GM12878 (cell line): Measurements from ENCODE around the gene NIPAL3. TPM values are rescaled to one million over a fixed set of nuclear protein-coding genes. Genes with fewer than 3 reads are reported as not detected.

Source experiments
- ATAC-seq: fragments of 200-7000 bp; cut with Tn5 transposase; 3 replicates; pipeline ENCODE4 v1.9.1; 2020; ENCODE audit warnings: mild to moderate bottlenecking, moderate library complexity
- BruUV-seq: library from RNA; stranded (reverse); fragments of 400-500 nt; replicated peaks from 2 replicates; lab custom pipeline; 2021; lab: Mats Ljungman, UMichigan
- CTCF ChIA-PET: fragments of 300-600 bp; sonication (Branson Sonifier 250); formaldehyde crosslinking; extraction: SDS; loops from one replicate; lab custom pipeline; 2021; ENCODE audit warnings: inconsistent platforms; lab: Yijun Ruan, JAX
- POLR2A ChIA-PET: fragments of 350-600 bp; formaldehyde crosslinking; extraction: SDS; loops from one replicate; lab custom pipeline; 2021; ENCODE audit warnings: inconsistent platforms; lab: Charles Lee
- RAD21 ChIA-PET: fragments of 300-600 bp; sonication (Branson Sonifier 250); formaldehyde crosslinking; loops from one replicate; lab custom pipeline; 2023; ENCODE audit warnings: antibody characterized with exemption; ENCODE audit not compliant: unreplicated experiment; lab: Charles Lee
- SMC1A ChIA-PET: fragments of 300-600 bp; sonication (Branson Sonifier 250); formaldehyde crosslinking; loops from one replicate; lab custom pipeline; 2023; ENCODE audit not compliant: unreplicated experiment, uncharacterized antibody; lab: Charles Lee
- DNase-seq: peaks from one replicate; pipeline ENCODE4 v3.0.0-alpha.2; 2011; ENCODE audit warnings: low read depth, low spot score
- FAIRE-seq: peaks from 3 replicates; lab custom pipeline; 2011; peaks lifted over from hg19 to GRCh38; lab: Jason Lieb, UNC
- H2AFZ ChIP-seq: 2 replicates; pipeline ENCODE4 v1.6.0; 2011; ENCODE audit warnings: low read depth, low read length, control low read depth; ENCODE audit not compliant: control insufficient read depth
- H3K27ac ChIP-seq: 2 replicates; pipeline ENCODE4 v1.5.1; 2011; ENCODE audit warnings: control low read depth; ENCODE audit not compliant: control insufficient read depth, insufficient read depth
- H3K27me3 ChIP-seq, 2 experiments: replicated peaks in 1 of 2; 2 replicates each; pipeline versions ENCODE4 v1.6.0 to v1.6.1; 2011; ENCODE audit warnings: low read length in 1 of 2; ENCODE audit not compliant: control insufficient read depth in 2 of 2, insufficient read depth in 2 of 2
- H3K36me3 ChIP-seq, 2 experiments: 2 replicates each; pipeline ENCODE4 v1.5.1; 2011; ENCODE audit warnings: low read length in 1 of 2; ENCODE audit not compliant: control insufficient read depth in 2 of 2, insufficient read depth in 2 of 2
- H3K4me1 ChIP-seq: 2 replicates; pipeline ENCODE4 v1.6.1; 2011; ENCODE audit warnings: mild to moderate bottlenecking, low read length, moderate library complexity, mixed read lengths; ENCODE audit not compliant: control insufficient read depth, insufficient read depth
- H3K4me2 ChIP-seq: 2 replicates; pipeline ENCODE4 v1.6.0; 2011; ENCODE audit warnings: control low read depth; ENCODE audit not compliant: control insufficient read depth, insufficient read depth
- H3K4me3 ChIP-seq: fragments of 200-600 bp; sonication (generic); 2 replicates; pipeline ENCODE4 v1.5.1; 2016
- H3K79me2 ChIP-seq: 2 replicates; pipeline ENCODE4 v1.6.0; 2011; ENCODE audit warnings: low read length; ENCODE audit not compliant: control insufficient read depth, insufficient read depth
- H3K9ac ChIP-seq: 2 replicates; pipeline ENCODE4 v1.8.0; 2011; ENCODE audit warnings: low read length, control low read depth, mixed read lengths; ENCODE audit not compliant: control insufficient read depth, insufficient read depth
- H3K9me3 ChIP-seq: replicated peaks from 3 replicates; pipeline ENCODE4 v1.5.1; 2011; ENCODE audit warnings: mild to moderate bottlenecking, low read length; ENCODE audit not compliant: control insufficient read depth, insufficient read depth
- H4K20me1 ChIP-seq: 2 replicates; pipeline ENCODE4 v1.6.0; 2011; ENCODE audit not compliant: control insufficient read depth, insufficient read depth
- ATF3 ChIP-seq: IDR thresholded peaks from 2 replicates; pipeline ENCODE4 v1.6.1; 2011; ENCODE audit warnings: low read depth, mild to moderate bottlenecking, low read length, moderate library complexity, borderline replicate concordance; ENCODE audit errors: extremely low read depth
- EP300 ChIP-seq, 2 experiments: fragments of 150-350 bp in 1 of 2; IDR thresholded peaks; 2 replicates each; pipeline ENCODE4 v1.6.1; 2011 to 2012; ENCODE audit warnings: low read depth in 2 of 2, low read length in 2 of 2, borderline replicate concordance in 1 of 2, improper control_type of control experiment in 1 of 2, inconsistent platforms in 1 of 2; ENCODE audit not compliant: control insufficient read depth in 1 of 2
- GABPA ChIP-seq: IDR thresholded peaks from 2 replicates; pipeline ENCODE4 v1.6.1; 2014; ENCODE audit warnings: antibody characterized with exemption, low read depth, mild to moderate bottlenecking, inconsistent platforms
- HDAC2 ChIP-seq: fragments of 200-600 bp; sonication (generic); IDR thresholded peaks from 2 replicates; pipeline ENCODE4 v1.6.1; 2017
- IKZF1 ChIP-seq: fragments of 450-650 bp; conservative IDR thresholded peaks from 2 replicates; pipeline ENCODE4 v1.6.1; 2017; ENCODE audit warnings: antibody characterized with exemption, mild to moderate bottlenecking
- MEF2A ChIP-seq: IDR thresholded peaks from 2 replicates; pipeline ENCODE4 v1.6.1; 2011; ENCODE audit warnings: low read depth, mild to moderate bottlenecking, low read length, moderate library complexity; ENCODE audit not compliant: insufficient read depth
- NFIC ChIP-seq: IDR thresholded peaks from 2 replicates; pipeline ENCODE4 v1.6.1; 2012; ENCODE audit warnings: low read depth, mild to moderate bottlenecking, inconsistent platforms, low read length, moderate library complexity
- NFYA ChIP-seq: IDR thresholded peaks from 2 replicates; pipeline ENCODE4 v1.6.1; 2011; ENCODE audit warnings: low read depth, mild to moderate bottlenecking, low read length, improper control_type of control experiment, borderline replicate concordance
- SIN3A ChIP-seq: IDR thresholded peaks from 2 replicates; pipeline ENCODE4 v1.6.1; 2012; ENCODE audit warnings: low read depth, low read length, improper control_type of control experiment
- SMAD1 ChIP-seq: fragments of 450-650 bp; IDR thresholded peaks from 2 replicates; pipeline ENCODE4 v1.6.1; 2018; ENCODE audit warnings: mild to moderate bottlenecking, low read depth; ENCODE audit not compliant: partially characterized antibody
- SMARCA5 ChIP-seq: fragments of 450-650 bp; IDR thresholded peaks from 2 replicates; pipeline ENCODE4 v1.6.1; 2017; ENCODE audit warnings: mild to moderate bottlenecking
- SPI1 ChIP-seq: IDR thresholded peaks from 2 replicates; pipeline ENCODE4 v1.6.1; 2011; ENCODE audit warnings: low read depth, mild to moderate bottlenecking, low read length, moderate library complexity, borderline replicate concordance; ENCODE audit not compliant: insufficient read depth
- ZBTB40 ChIP-seq: fragments of 450-650 bp; IDR thresholded peaks from 2 replicates; pipeline ENCODE4 v1.6.1; 2016; ENCODE audit warnings: mild to moderate bottlenecking, moderate library complexity, borderline replicate concordance
- ZNF384 ChIP-seq: IDR thresholded peaks from 2 replicates; pipeline ENCODE4 v1.6.1; 2012; ENCODE audit warnings: low read depth, mild to moderate bottlenecking, low read length, improper control_type of control experiment, borderline replicate concordance
- WGBS: methylation state at CpG from one replicate; pipeline ENCODE4 v1.1.6; 2016; ENCODE audit warnings: low lambda C conversion rate; ENCODE audit not compliant: insufficient replicate concordance, insufficient coverage; ENCODE audit errors: missing lambda C conversion rate; 5-methylcytosine and 5-hydroxymethylcytosine counted together
- in situ Hi-C: fragments of 300-500 bp; cut with MboI; formaldehyde crosslinking; loops from 9 replicates; pipeline ENCODE4 v1.14.3; 2018; ENCODE audit warnings: mixed read lengths
- intact Hi-C: fragments of 100-400 bp; cut with micrococcal nuclease; formaldehyde crosslinking; loops from one replicate; pipeline ENCODE4 v1.14.2; 2022; ENCODE audit not compliant: unreplicated experiment
- polyA plus RNA-seq, 11 experiments: library from polyadenylated mRNA; depleted of rRNA in 4 of 11; unstranded in 6 of 11; stranded (reverse) in 5 of 11; fragments of >200 nt; fragmentation: Nextera tagmentation in 4 of 11; fragmentation: Illumina TruSeq in 1 of 11; extraction: Ambion mirVana in 4 of 11; extraction: Trizol in 1 of 11; gene quantifications; 1 replicate in 1 of 11; 2 replicates in 10 of 11; pipeline versions ENCODE4 v1.2.1 to v1.2.3, GENCODE V29; 2011 to 2016; ENCODE audit warnings: inconsistent platforms in 2 of 11, missing spikeins in 2 of 11, low read depth in 1 of 11
- total RNA-seq, 4 experiments: library from RNA; depleted of rRNA in 3 of 4; stranded (reverse); fragments of >200 nt in 3 of 4; fragmentation: Illumina TruSeq in 1 of 4; extraction: Trizol in 1 of 4; gene quantifications; 2 replicates each; pipeline versions ENCODE4 v1.2.1 to v1.2.3, GENCODE V29; 2013 to 2021

The NIPAL3 gene
- total and polyA plus RNA-seq, 10 of the 15 experiments (the other 5 are each of a cell fraction or from before 2014, with no cell fraction given), result 2.1 to 9.4 (median 4.2) TPM

- WGBS, result 67% methylated on average over 5 of the region's 5 CpGs
- POLR2A ChIA-PET, result interaction anchor here (0.6 kb wide), 1 partner anchor 215 kb away, joined by 4 read pairs; no protein-coding TSS in a partner anchor
- no peak for FAIRE-seq
These were observed 91.8 kb downstream of the NIPAL3 start for GRCh38 chr1:24507405-24507804.

GRCh38 chr1:24508911-24509310 lies 93.3 kb downstream of the NIPAL3 start:
- ChIA-PET POLR2A (no interaction called here), RAD21 (no interaction called here), SMC1A (no interaction called here), CTCF (no interaction called here)
- no peak for FAIRE-seq
- Histone ChIP-seq H3K9me3 (no peaks in the 10 kb centered on the region), H3K36me3 (no peaks in the 10 kb centered on the region), H3K79me2 (no peaks in the 10 kb centered on the region), H3K4me3 (no peak overlapping the region), H4K20me1 (no peaks in the 10 kb centered on the region; the same call in 1 of the 2 replicates), H3K9ac (no peak overlapping the region), H3K27ac (no peak overlapping the region), H3K27me3 (peaks cover 2 to 6% of the 10 kb centered on the region in 2 experiments), H2AFZ (no peak overlapping the region), H3K4me2 (no peak overlapping the region), H3K4me1 (no peaks in the 10 kb centered on the region)
- 49% methylated on average over 5 of the region's 5 CpGs for WGBS
- intact Hi-C loops, result no loop called here
- BruUV-seq, result no TSS peak
- in situ Hi-C loops, result no loop called here
- no peak for ATAC-seq
- DNase-seq, result no peak
- no peak for TF ChIP-seq MEF2A
- no peak for TF ChIP-seq NFIC
- no peak for TF ChIP-seq SMARCA5
- no peak for TF ChIP-seq NFYA
- TF ChIP-seq EP300 (IDR thresholded peaks at IDR 0.05; ENCODE audit: borderline replicate concordance in 1 of 2, control insufficient read depth in 1 of 2, low read depth in 2 of 2, low read length in 2 of 2), result no peak
- no peak for TF ChIP-seq SIN3A
- TF ChIP-seq ZBTB40, result no peak
- no peak for TF ChIP-seq SPI1
- no peak for TF ChIP-seq GABPA

More at GRCh38 chr1:24507405-24507804, 91.8 kb downstream of the NIPAL3 start:
- DNase-seq (no peak), ATAC-seq (no peak)
- Histone ChIP-seq H3K4me3 (no peak overlapping the region), H3K9me3 (no peaks in the 10 kb centered on the region), H3K27me3 (peaks cover 5 to 10% of the 10 kb centered on the region in 2 experiments), H3K79me2 (no peaks in the 10 kb centered on the region), H4K20me1 (no peaks in the 10 kb centered on the region; the same call in 1 of the 2 replicates), H3K4me1 (no peaks in the 10 kb centered on the region), H3K4me2 (no peak overlapping the region), H3K36me3 (no peaks in the 10 kb centered on the region), H2AFZ (no peak overlapping the region), H3K27ac (no peak overlapping the region), H3K9ac (no peak overlapping the region)
- SMC1A ChIA-PET, result no interaction called here
- no TSS peak for BruUV-seq
- in situ Hi-C loops (no loop called here), intact Hi-C loops (no loop called here)
- no peak for TF ChIP-seq MEF2A
- no peak for TF ChIP-seq ZNF384
- TF ChIP-seq ATF3, result no peak
- TF ChIP-seq IKZF1, result no peak
- TF ChIP-seq HDAC2, result no peak
- TF ChIP-seq SMAD1, result no peak
- RAD21 ChIA-PET, result no interaction called here
- CTCF ChIA-PET, result no interaction called here
